PC-9 (cell line): ENCODE results near the gene OFD1. TPM values are rescaled to one million over a fixed set of nuclear protein-coding genes. Genes with fewer than 3 reads are reported as not detected.

Source experiments
- BruUV-seq: library from RNA; stranded (reverse); fragments of 400-500 nt; replicated peaks from 2 replicates; lab custom pipeline; 2021; lab: Mats Ljungman, UMichigan
- CTCF ChIA-PET: fragments of 300-600 bp; sonication (Branson Sonifier 250); formaldehyde crosslinking; loops from one replicate; lab custom pipeline; 2022; ENCODE audit warnings: antibody characterized with exemption; lab: Charles Lee
- POLR2A ChIA-PET: fragments of 300-600 bp; sonication (Branson Sonifier 250); formaldehyde crosslinking; loops from one replicate; lab custom pipeline; 2022; ENCODE audit warnings: antibody characterized with exemption; ENCODE audit not compliant: unreplicated experiment; lab: Charles Lee
- DNase-seq, 2 experiments: peaks; one replicate each; pipeline versions ENCODE4 v3.0.0 to v3.0.0-alpha.2; 2015 to 2022; ENCODE audit warnings: mixed read lengths in 1 of 2
- H2AFZ ChIP-seq: fragments of 200-600 bp; sonication (generic); 2 replicates; pipeline ENCODE4 v1.8.1; 2017; ENCODE audit warnings: antibody characterized with exemption
- H3F3A ChIP-seq: fragments of 200-600 bp; sonication (generic); 2 replicates; pipeline ENCODE4 v1.8.1; 2017; ENCODE audit warnings: antibody characterized with exemption, mild to moderate bottlenecking, low read depth; ENCODE audit not compliant: insufficient read depth
- H3K27ac ChIP-seq: fragments of 200-600 bp; sonication (generic); 2 replicates; pipeline ENCODE4 v1.6.1; 2016; ENCODE audit warnings: mixed run types
- H3K27me3 ChIP-seq: fragments of 200-600 bp; sonication (generic); 2 replicates; pipeline ENCODE4 v1.6.1; 2016; ENCODE audit warnings: low read depth, mixed run types; ENCODE audit not compliant: insufficient read depth
- H3K36me3 ChIP-seq: fragments of 200-600 bp; sonication (generic); 2 replicates; pipeline ENCODE4 v1.6.1; 2016; ENCODE audit warnings: low read depth, mixed run types
- H3K4me1 ChIP-seq: fragments of 200-600 bp; sonication (generic); replicated peaks from 2 replicates; pipeline ENCODE4 v1.6.1; 2016; ENCODE audit warnings: mixed run types; ENCODE audit not compliant: insufficient read depth
- H3K4me2 ChIP-seq: fragments of 200-600 bp; sonication (generic); 2 replicates; pipeline ENCODE4 v1.6.1; 2017; ENCODE audit warnings: mixed run types
- H3K4me3 ChIP-seq: fragments of 200-600 bp; sonication (generic); 2 replicates; pipeline ENCODE4 v1.6.1; 2016; ENCODE audit warnings: mixed run types
- H3K79me2 ChIP-seq: fragments of 200-600 bp; sonication (generic); 2 replicates; pipeline ENCODE4 v1.6.1; 2017; ENCODE audit warnings: low read depth, mixed run types
- H3K9me2 ChIP-seq: fragments of 200-600 bp; sonication (generic); 2 replicates; pipeline ENCODE4 v1.8.1; 2017; ENCODE audit warnings: mild to moderate bottlenecking; ENCODE audit not compliant: insufficient read depth
- H3K9me3 ChIP-seq: fragments of 200-600 bp; sonication (generic); 2 replicates; pipeline ENCODE4 v1.8.1; 2016; ENCODE audit warnings: low read depth; ENCODE audit not compliant: insufficient read depth
- H4K20me1 ChIP-seq: fragments of 200-600 bp; sonication (generic); 2 replicates; pipeline ENCODE4 v1.8.1; 2017; ENCODE audit not compliant: insufficient read depth
- EZH2 ChIP-seq: fragments of 200-600 bp; sonication (generic); IDR thresholded peaks from 2 replicates; pipeline ENCODE4 v1.8.0; 2017; ENCODE audit warnings: antibody characterized with exemption, low read depth
- intact Hi-C: fragments of 100-400 bp; cut with micrococcal nuclease; formaldehyde crosslinking; loops from one replicate; pipeline ENCODE4 v1.10.0; 2022; ENCODE audit not compliant: unreplicated experiment
- total RNA-seq: library from RNA; stranded (reverse); gene quantifications from 2 replicates; pipeline ENCODE4 v1.2.3, GENCODE V29; 2021
- TF ChIP-seq, protein P1 (sequence below): fragments of 200-600 bp; sonication (generic); conservative IDR thresholded peaks from 2 replicates; pipeline ENCODE4 v1.6.1; 2017; ENCODE audit warnings: mixed run types, antibody characterized with exemption, mild to moderate bottlenecking, moderate library complexity

OFD1 gene
- total RNA-seq, 1 experiment from 2014 or later: 31.6 TPM

GRCh38 chrX:13752646-13753045 lies 18.1 kb downstream of the OFD1 start:
- no peaks in the 10 kb centered on the region for H3K79me2 ChIP-seq
- H3K4me3 ChIP-seq: no peak overlapping the region
- no peak overlapping the region for H3K4me2 ChIP-seq
- POLR2A ChIA-PET: no interaction called here
- H3K4me1 ChIP-seq: no peaks in the 10 kb centered on the region
- H4K20me1 ChIP-seq: no peaks in the 10 kb centered on the region
- H3K9me3 ChIP-seq: no peaks in the 10 kb centered on the region
- no peak overlapping the region for H2AFZ ChIP-seq
- intact Hi-C loops: no loop called here
- H3K27ac ChIP-seq: no peak overlapping the region
- no peaks in the 10 kb centered on the region for H3K9me2 ChIP-seq
- H3F3A ChIP-seq: no peaks in the 10 kb centered on the region
- no peak for DNase-seq
- CTCF ChIA-PET: interaction anchor here (0.5 kb wide), 1 partner anchor 248 kb away, joined by 5 read pairs; no protein-coding TSS in a partner anchor
- no peak for TF ChIP-seq EZH2
- TF ChIP-seq, protein P1, sequence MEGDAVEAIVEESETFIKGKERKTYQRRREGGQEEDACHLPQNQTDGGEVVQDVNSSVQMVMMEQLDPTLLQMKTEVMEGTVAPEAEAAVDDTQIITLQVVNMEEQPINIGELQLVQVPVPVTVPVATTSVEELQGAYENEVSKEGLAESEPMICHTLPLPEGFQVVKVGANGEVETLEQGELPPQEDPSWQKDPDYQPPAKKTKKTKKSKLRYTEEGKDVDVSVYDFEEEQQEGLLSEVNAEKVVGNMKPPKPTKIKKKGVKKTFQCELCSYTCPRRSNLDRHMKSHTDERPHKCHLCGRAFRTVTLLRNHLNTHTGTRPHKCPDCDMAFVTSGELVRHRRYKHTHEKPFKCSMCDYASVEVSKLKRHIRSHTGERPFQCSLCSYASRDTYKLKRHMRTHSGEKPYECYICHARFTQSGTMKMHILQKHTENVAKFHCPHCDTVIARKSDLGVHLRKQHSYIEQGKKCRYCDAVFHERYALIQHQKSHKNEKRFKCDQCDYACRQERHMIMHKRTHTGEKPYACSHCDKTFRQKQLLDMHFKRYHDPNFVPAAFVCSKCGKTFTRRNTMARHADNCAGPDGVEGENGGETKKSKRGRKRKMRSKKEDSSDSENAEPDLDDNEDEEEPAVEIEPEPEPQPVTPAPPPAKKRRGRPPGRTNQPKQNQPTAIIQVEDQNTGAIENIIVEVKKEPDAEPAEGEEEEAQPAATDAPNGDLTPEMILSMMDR: no peak
- H3K27me3 ChIP-seq: no peaks in the 10 kb centered on the region
- peaks cover 13% of the 10 kb centered on the region for H3K36me3 ChIP-seq
- no TSS peak for BruUV-seq

GRCh38 chrX:13754765-13755164 lies 20.2 kb downstream of the OFD1 start:
- Histone ChIP-seq H3K36me3 (peaks cover 20% of the 10 kb centered on the region), H3K9me2 (no peaks in the 10 kb centered on the region), H3K9me3 (no peaks in the 10 kb centered on the region), H4K20me1 (no peaks in the 10 kb centered on the region), H3K4me3 (no peak overlapping the region), H3K4me1 (no peaks in the 10 kb centered on the region), H2AFZ (no peak overlapping the region), H3K79me2 (no peaks in the 10 kb centered on the region), H3K27me3 (no peaks in the 10 kb centered on the region), H3K27ac (no peak overlapping the region), H3K4me2 (no peak overlapping the region), H3F3A (no peaks in the 10 kb centered on the region)
- no peak for DNase-seq
- ChIA-PET CTCF (no interaction called here), POLR2A (no interaction called here)
- TF ChIP-seq, protein P1: no peak
- TF ChIP-seq EZH2: no peak
- intact Hi-C loops: no loop called here
- no TSS peak for BruUV-seq

DNA sequence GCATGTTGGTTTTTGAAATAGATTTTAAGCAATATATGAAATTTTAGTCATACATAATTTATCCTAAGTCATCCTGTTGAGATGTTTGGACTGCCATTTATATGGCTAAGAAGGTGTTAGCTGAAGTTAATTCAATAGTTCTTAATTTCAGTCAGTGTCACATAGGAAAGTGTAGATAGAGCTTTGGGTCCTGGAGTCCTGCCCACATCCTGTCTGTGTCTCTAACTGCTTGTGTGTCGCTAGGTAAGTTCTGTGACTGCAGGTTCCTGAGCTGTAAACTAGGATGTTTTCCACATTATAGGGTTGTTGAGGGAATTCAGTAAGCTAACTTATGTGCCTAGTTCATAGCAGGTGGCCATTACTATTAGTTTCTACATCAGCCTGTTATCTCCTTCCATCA lies 20.7 kb downstream of the OFD1 start:
- Histone ChIP-seq H3F3A (no peaks in the 10 kb centered on the region), H4K20me1 (no peaks in the 10 kb centered on the region), H3K36me3 (peaks cover 20% of the 10 kb centered on the region), H3K4me2 (no peak overlapping the region), H3K4me1 (no peaks in the 10 kb centered on the region), H3K4me3 (no peak overlapping the region), H2AFZ (no peak overlapping the region), H3K27me3 (no peaks in the 10 kb centered on the region), H3K9me3 (no peaks in the 10 kb centered on the region), H3K9me2 (no peaks in the 10 kb centered on the region), H3K79me2 (no peaks in the 10 kb centered on the region), H3K27ac (no peak overlapping the region)
- DNase-seq: no peak
- no TSS peak for BruUV-seq
- ChIA-PET POLR2A (interaction anchor here (0.6 kb wide), 1 partner anchor 74 kb away, joined by 4 read pairs; no protein-coding TSS in a partner anchor), CTCF (no interaction called here)
- intact Hi-C loops: no loop called here
- TF ChIP-seq, protein P1: no peak
- TF ChIP-seq EZH2: no peak
